GM12878 (cell line): ENCODE results near the gene DUS4L.

ENCODE experiments used
- ASH2L ChIP-seq: fragments of 300-600, 200-600 bp; sonication (generic); IDR thresholded peaks from 2 replicates; pipeline ENCODE4 v1.6.1; 2017; ENCODE audit warnings: low read depth, mild to moderate bottlenecking, borderline replicate concordance
- CREB1 ChIP-seq: IDR thresholded peaks from 2 replicates; pipeline ENCODE4 v1.6.1; 2012; ENCODE audit warnings: low read depth, mild to moderate bottlenecking, inconsistent platforms
- GATAD2B ChIP-seq: fragments of 450-650 bp; conservative IDR thresholded peaks from 2 replicates; pipeline ENCODE4 v1.6.1; 2017; ENCODE audit warnings: low read depth, mild to moderate bottlenecking, moderate library complexity
- KDM1A ChIP-seq: fragments of 200-600 bp; sonication (generic); IDR thresholded peaks from 2 replicates; pipeline ENCODE4 v1.6.1; 2016; ENCODE audit warnings: borderline replicate concordance
- LARP7 ChIP-seq: fragments of 450-650 bp; IDR thresholded peaks from 2 replicates; pipeline ENCODE4 v1.6.1; 2017; ENCODE audit warnings: mild to moderate bottlenecking
- MXI1 ChIP-seq: fragments of 150-350 bp; IDR thresholded peaks from 2 replicates; pipeline ENCODE4 v1.6.1; 2011; ENCODE audit warnings: low read depth, mild to moderate bottlenecking, inconsistent platforms, low read length, improper control_type of control experiment
- POLR2A ChIP-seq: IDR thresholded peaks from 2 replicates; pipeline ENCODE4 v1.6.1; 2011; ENCODE audit warnings: low read depth, mild to moderate bottlenecking, low read length
- RCOR1 ChIP-seq: conservative IDR thresholded peaks from 2 replicates; pipeline ENCODE4 v1.6.1; 2012; ENCODE audit warnings: low read depth, low read length, improper control_type of control experiment
- SMAD1 ChIP-seq: fragments of 450-650 bp; IDR thresholded peaks from 2 replicates; pipeline ENCODE4 v1.6.1; 2018; ENCODE audit warnings: mild to moderate bottlenecking, low read depth; ENCODE audit not compliant: partially characterized antibody
- WRNIP1 ChIP-seq: IDR thresholded peaks from 2 replicates; pipeline ENCODE4 v1.6.1; 2011; ENCODE audit warnings: low read depth, low read length, improper control_type of control experiment, borderline replicate concordance
- TF ChIP-seq, protein P1 (sequence below), 3 experiments: IDR thresholded peaks in 2 of 3; conservative IDR thresholded peaks in 1 of 3; 2 replicates each; pipeline ENCODE4 v1.5.1; 2011; ENCODE audit warnings: low read depth in 3 of 3, low read length in 3 of 3, mild to moderate bottlenecking in 3 of 3, control low read depth in 2 of 3, moderate library complexity in 2 of 3, inconsistent platforms in 1 of 3, mixed read lengths in 1 of 3; ENCODE audit not compliant: control insufficient read depth in 2 of 3, insufficient read depth in 1 of 3; ENCODE audit errors: extremely low read depth in 1 of 3
- TF ChIP-seq, protein P2 (sequence below): IDR thresholded peaks from 2 replicates; pipeline ENCODE4 v1.6.1; 2012; ENCODE audit warnings: low read depth, low read length, improper control_type of control experiment

DNA sequence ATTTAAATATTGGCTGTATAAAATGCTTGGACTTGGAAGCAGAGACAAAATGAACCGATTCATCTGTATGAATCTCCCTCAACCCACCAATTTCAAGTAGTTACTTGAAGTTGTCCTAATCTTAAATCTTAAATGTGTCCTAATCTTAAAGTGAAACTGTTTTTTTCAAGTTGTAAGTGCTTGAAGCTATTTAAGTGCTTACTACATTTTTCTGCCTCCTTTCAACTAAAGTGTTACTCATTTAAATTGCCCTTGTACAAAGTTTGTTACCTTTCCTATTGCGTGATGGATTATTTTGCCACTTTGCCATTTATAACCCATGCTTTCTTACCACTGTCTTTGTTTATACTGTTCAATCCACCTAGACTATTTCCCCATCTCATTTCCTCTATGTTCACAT, 19.1 kb downstream of the DUS4L start:
- TF ChIP-seq, protein P1, sequence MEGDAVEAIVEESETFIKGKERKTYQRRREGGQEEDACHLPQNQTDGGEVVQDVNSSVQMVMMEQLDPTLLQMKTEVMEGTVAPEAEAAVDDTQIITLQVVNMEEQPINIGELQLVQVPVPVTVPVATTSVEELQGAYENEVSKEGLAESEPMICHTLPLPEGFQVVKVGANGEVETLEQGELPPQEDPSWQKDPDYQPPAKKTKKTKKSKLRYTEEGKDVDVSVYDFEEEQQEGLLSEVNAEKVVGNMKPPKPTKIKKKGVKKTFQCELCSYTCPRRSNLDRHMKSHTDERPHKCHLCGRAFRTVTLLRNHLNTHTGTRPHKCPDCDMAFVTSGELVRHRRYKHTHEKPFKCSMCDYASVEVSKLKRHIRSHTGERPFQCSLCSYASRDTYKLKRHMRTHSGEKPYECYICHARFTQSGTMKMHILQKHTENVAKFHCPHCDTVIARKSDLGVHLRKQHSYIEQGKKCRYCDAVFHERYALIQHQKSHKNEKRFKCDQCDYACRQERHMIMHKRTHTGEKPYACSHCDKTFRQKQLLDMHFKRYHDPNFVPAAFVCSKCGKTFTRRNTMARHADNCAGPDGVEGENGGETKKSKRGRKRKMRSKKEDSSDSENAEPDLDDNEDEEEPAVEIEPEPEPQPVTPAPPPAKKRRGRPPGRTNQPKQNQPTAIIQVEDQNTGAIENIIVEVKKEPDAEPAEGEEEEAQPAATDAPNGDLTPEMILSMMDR (IDR thresholded peaks at IDR 0.05 in 2 of 3, conservative IDR thresholded peaks at IDR 0.05 in 1 of 3; ENCODE audit: control insufficient read depth in 2 of 3, extremely low read depth in 1 of 3, insufficient read depth in 1 of 3, low read depth in 3 of 3, low read length in 3 of 3): no peak
- no peak for TF ChIP-seq POLR2A
- no peak for TF ChIP-seq KDM1A
- TF ChIP-seq, protein P2, sequence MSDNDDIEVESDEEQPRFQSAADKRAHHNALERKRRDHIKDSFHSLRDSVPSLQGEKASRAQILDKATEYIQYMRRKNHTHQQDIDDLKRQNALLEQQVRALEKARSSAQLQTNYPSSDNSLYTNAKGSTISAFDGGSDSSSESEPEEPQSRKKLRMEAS: no peak
- TF ChIP-seq LARP7: no peak
- no peak for TF ChIP-seq MXI1
- TF ChIP-seq ASH2L: no peak
- TF ChIP-seq SMAD1: no peak
- no peak for TF ChIP-seq GATAD2B
- no peak for TF ChIP-seq CREB1
- TF ChIP-seq WRNIP1: no peak
- no peak for TF ChIP-seq RCOR1
